D721Med (cell line): Measurements from ENCODE around the gene DLGAP1.
"Not testable (repeated sequence)": the region's sequence is repeated elsewhere in the genome, so short reads cannot be mapped to it uniquely, and the experiment has no call there.

Experiments used
- DNase-seq: peaks from one replicate; pipeline ENCODE4 v3.0.0; 2011; ENCODE audit warnings: low spot score; ENCODE audit not compliant: insufficient read length
- FAIRE-seq: peaks from 2 replicates; lab custom pipeline; 2011; peaks lifted over from hg19 to GRCh38; lab: Jason Lieb, UNC
- CTCF ChIP-seq: IDR thresholded peaks from 2 replicates; pipeline ENCODE4 v1.5.1; 2012; ENCODE audit warnings: mild to moderate bottlenecking, control low read depth; ENCODE audit not compliant: insufficient read depth; ENCODE audit errors: missing control alignments

DLGAP1 gene

GRCh38 chr18:3608488-3608887 is 846.6 kb downstream of the DLGAP1 start:
- FAIRE-seq = no peak
- TF ChIP-seq CTCF = no peak

GRCh38 chr18:3608099-3608453 is 847.0 kb downstream of the DLGAP1 start:
- DNase-seq, FAIRE-seq: not testable (repeated sequence)

More at GRCh38 chr18:3608488-3608887, 846.6 kb downstream of the DLGAP1 start:
- DNase-seq = no peak

- TF ChIP-seq CTCF = no peak
- FAIRE-seq (no peak), DNase-seq (no peak)
Observed at GRCh38 chr18:3607309-3608098, 847.6 kb downstream of the DLGAP1 start.

GRCh38 chr18:3606863-3607262 is 848.2 kb downstream of the DLGAP1 start:
- DNase-seq, FAIRE-seq: not testable (repeated sequence)

- no peak for TF ChIP-seq CTCF
- FAIRE-seq = no peak
- DNase-seq = no peak
Observed at GRCh38 chr18:3605954-3606443, 849.1 kb downstream of the DLGAP1 start.

- no peak for TF ChIP-seq CTCF
- DNase-seq (no peak), FAIRE-seq (no peak)
Observed at GRCh38 chr18:3605486-3605952, 849.6 kb downstream of the DLGAP1 start.

- FAIRE-seq = no peak
- no peak for DNase-seq
- no peak for TF ChIP-seq CTCF
Observed at GRCh38 chr18:3604498-3605408, 850.4 kb downstream of the DLGAP1 start.

- FAIRE-seq = no peak
- TF ChIP-seq CTCF = no peak
- DNase-seq = no peak
Observed at GRCh38 chr18:3604235-3604497, 850.9 kb downstream of the DLGAP1 start.
